ENCODE measurements around the gene VPS52.

Gene VPS52

DNA sequence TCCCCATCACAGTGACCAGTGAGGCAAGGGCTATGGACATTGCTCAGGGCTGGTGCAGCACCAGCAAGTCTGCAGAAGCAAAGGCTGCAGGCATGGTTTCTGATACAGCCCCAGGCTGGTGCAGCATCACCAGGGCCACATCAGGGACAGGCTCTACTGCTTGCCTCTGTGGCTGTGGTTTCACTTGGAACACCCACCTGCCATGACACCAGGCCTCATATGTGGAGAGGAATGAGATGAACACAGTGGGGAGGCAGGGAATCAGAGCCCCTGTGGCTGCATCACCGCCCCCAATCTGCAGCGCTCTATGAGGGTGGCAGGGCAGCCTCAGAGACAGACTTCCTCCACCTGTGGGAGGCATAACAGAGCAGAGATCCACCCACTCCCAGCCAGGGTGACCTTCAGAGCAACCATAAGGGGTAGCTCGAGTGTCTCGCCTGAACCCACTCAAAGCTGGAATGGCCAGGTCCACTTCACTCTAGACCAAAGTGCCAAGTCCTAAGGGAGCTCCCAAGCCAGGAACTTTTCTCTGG, 55.5 kb downstream of the VPS52 start:
- TF ChIP-seq, protein P1, sequence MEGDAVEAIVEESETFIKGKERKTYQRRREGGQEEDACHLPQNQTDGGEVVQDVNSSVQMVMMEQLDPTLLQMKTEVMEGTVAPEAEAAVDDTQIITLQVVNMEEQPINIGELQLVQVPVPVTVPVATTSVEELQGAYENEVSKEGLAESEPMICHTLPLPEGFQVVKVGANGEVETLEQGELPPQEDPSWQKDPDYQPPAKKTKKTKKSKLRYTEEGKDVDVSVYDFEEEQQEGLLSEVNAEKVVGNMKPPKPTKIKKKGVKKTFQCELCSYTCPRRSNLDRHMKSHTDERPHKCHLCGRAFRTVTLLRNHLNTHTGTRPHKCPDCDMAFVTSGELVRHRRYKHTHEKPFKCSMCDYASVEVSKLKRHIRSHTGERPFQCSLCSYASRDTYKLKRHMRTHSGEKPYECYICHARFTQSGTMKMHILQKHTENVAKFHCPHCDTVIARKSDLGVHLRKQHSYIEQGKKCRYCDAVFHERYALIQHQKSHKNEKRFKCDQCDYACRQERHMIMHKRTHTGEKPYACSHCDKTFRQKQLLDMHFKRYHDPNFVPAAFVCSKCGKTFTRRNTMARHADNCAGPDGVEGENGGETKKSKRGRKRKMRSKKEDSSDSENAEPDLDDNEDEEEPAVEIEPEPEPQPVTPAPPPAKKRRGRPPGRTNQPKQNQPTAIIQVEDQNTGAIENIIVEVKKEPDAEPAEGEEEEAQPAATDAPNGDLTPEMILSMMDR (IDR thresholded peaks at IDR 0.05) = no peak

DNA sequence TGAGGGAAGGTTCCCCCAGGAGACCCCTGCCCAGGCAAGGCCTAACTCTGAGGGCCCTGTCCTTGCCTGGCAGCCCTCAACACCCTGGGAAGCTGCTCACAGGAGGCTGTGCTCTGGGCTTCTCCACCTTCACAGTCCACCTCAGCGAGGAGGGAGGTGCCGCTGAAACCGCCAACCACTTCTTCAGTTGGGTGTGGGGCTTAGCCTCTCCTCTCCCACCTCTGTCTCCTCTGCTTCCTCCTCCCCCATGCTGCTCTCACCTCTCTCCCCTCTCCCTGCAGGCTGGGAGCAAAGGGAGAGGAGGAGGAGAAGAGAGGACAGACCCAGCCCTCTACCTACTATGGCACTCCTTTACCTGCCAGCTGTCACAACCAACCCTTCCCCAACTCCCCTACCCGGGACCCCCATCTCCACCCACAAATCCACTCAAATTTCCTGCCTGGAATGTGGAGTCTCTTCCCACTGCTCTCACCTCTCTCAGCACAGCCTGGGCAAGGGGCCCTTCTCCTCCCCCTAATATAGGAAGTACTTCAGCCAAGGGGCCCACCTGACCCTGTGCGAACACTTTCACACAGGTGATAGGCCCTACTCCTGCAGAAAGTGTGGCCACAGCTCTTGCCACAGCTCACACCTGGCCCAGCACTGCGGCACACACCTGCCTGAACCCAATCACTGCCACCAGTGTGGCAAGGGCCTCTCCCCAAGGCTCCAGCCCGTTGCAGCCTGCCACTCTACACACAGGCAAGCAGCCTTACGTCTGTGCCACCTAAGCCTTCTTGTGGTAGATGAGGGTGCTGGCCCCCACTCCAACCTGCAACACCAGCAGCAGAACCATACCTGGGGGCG, 56.2 kb downstream of the VPS52 start:
- TF ChIP-seq, protein P1 (IDR thresholded peaks at IDR 0.05) = no peak

DNA sequence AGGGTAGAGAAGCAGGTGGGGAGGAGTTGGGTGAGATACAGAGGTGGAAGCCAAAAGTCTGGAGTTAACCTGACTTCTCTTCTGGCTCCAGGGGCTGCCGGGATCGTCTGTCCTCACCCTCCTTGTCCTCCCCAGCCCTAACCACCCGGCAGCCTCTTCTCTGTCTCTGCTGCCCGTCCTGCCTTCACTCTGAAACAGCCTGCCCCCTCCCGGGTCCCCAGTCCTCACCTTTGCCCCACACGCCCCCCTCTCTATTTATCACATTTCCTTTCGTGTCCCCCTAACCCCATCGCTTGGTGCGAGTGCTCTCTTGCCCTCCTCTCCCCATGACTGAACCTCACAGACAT, 57.7 kb downstream of the VPS52 start:
- TF ChIP-seq, protein P1 (IDR thresholded peaks at IDR 0.05) = no peak

DNA sequence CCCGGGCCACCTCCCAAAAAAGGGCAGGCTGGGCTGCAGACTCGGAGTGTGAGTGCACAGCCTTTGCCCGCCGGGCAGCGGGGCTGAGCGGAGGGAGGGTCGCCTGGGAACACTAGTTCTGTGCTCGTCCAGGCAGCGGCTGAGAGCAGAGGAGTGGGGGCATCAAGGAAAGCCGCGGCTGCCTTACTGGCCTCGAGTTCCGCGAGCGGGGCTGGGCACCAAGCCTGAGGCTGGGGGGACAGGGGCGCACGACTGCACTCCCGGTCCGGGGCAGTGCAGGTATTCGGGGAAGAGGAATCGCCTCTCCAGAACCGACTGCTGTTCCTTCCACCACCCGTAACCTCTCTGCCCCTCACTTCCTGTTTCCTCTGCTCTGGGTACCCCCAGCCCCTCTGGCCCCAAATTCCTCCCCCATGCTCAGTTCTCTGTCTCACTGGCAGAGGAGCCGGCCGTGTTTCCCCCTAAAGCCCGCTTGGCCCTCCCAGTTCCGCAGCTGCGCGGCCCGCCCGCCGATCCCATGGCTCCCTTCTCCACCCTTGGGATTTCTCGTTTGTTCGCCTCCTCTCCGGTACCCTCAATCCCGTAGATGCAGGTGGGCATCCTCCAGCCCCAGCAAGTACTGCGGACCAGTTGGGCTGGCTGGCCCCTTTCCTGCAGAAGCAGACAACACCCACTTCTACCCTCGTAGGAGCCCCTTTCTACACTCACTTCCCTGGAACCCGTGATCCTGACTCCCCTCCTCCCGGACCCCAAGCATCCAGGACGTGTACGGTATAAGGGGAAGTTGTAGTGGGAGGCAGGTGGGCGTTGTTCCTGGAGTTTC, 58.3 kb downstream of the VPS52 start:
- TF ChIP-seq, protein P1 (IDR thresholded peaks at IDR 0.05) = no peak

DNA sequence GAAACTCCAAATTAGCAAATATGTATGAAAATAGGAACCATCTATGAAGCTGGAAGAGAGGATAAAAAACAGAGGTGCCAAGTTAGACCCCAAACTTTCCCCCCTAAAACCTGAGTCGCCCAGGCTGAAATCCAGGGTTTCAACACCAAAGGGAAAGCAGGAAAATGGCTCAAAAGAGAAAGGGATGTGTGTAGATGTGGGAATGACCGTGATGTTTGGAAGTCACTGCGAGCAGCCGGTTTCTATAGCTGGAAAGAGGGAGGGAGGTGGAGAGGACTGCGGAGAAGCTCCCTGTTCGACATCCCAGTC, 58.9 kb downstream of the VPS52 start:
- TF ChIP-seq, protein P1 (IDR thresholded peaks at IDR 0.05) = no peak

DNA sequence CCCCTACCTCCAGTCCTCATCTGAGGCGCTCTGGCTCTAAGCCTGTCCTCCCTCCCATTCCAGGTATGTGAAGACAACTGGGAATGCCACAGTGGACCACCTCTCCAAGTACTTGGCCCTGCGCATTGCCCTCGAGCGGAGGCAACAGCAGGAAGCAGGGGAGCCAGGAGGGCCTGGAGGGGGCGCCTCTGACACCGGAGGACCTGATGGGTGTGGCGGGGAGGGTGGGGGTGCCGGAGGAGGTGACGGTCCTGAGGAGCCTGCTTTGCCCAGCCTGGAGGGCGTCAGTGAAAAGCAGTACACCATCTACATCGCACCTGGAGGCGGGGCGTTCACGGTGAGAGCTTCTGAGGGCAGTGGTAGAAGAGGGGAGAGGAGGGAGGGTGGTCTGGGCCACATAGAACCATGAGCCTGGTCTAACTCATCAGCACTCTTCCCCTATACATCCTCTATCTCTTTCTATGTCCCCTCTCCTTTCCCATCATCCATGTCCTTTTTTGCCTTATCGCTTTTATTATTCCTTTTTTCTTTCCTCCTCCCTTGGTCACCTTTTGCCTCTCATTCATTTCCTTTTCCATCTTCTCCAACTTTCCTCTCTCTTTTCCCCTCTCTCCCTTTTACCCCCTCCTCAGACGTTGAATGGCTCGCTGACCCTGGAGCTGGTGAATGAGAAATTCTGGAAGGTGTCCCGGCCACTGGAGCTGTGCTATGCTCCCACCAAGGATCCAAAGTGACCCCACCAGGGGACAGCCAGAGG, 59.8 kb downstream of the VPS52 start:
- TF ChIP-seq, protein P1 (IDR thresholded peaks at IDR 0.05) = no peak

DNA sequence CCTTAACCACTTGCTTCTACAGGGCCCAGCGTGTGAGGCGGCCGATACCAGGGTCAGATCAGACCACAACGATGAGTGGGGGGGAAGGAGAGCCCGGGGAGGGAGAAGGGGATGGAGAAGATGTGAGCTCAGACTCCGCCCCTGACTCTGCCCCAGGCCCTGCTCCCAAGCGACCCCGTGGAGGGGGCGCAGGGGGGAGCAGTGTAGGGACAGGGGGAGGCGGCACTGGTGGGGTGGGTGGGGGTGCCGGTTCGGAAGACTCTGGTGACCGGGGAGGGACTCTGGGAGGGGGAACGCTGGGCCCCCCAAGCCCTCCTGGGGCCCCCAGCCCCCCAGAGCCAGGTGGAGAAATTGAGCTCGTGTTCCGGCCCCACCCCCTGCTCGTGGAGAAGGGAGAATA, 60.5 kb downstream of the VPS52 start:
- TF ChIP-seq, protein P1 (IDR thresholded peaks at IDR 0.05) = no peak
